Heart left ventricle (tissue), 16 donors: Measurements from ENCODE around the gene WDR18. TPM values are rescaled to one million over a fixed set of nuclear protein-coding genes. Genes with fewer than 3 reads are reported as not detected.

ENCODE experiments used
- ATAC-seq, 4 donors: fragments of 200-7000 bp; cut with Tn5 transposase; one replicate each; pipeline ENCODE4 v1.9.1; 2020 to 2022; ENCODE audit warnings: moderate library complexity in 4 of 4, mild to moderate bottlenecking in 3 of 4, moderate number of reproducible peaks in 1 of 4
- DNase-seq, 5 donors: peaks; one replicate each; pipeline ENCODE4 v3.0.0-alpha.2; 2020
- H3K27ac ChIP-seq, 12 donors: fragments of 200-600 bp; sonication (generic) in 4 of 12; one replicate each; pipeline versions ENCODE4 v1.5.0 to v1.8.0; 2016 to 2022; ENCODE audit warnings: mild to moderate bottlenecking in 2 of 12
- H3K27me3 ChIP-seq, 9 donors: fragments of 200-600 bp; sonication (generic) in 2 of 9; one replicate each; pipeline versions ENCODE4 v1.5.1 to v1.8.0; 2016 to 2022; ENCODE audit warnings: mild to moderate bottlenecking in 3 of 9
- H3K36me3 ChIP-seq, 9 donors: fragments of 200-600 bp; sonication (generic) in 2 of 9; one replicate each; pipeline versions ENCODE4 v1.5.0 to v1.8.0; 2018 to 2022; ENCODE audit warnings: mild to moderate bottlenecking in 2 of 9
- H3K4me1 ChIP-seq, 12 donors: fragments of 200-600 bp; sonication (generic) in 4 of 12; one replicate each; pipeline versions ENCODE4 v1.5.0 to v1.8.0; 2016 to 2022; ENCODE audit warnings: mild to moderate bottlenecking in 3 of 12
- H3K4me3 ChIP-seq, 12 donors: fragments of 200-600 bp; sonication (generic) in 4 of 12; one replicate each; pipeline versions ENCODE4 v1.5.0 to v1.8.0; 2017 to 2022; ENCODE audit warnings: mild to moderate bottlenecking in 9 of 12, moderate library complexity in 4 of 12
- H3K9me3 ChIP-seq, 12 donors: fragments of 200-600 bp; sonication (generic) in 4 of 12; one replicate each; pipeline versions ENCODE4 v1.5.0 to v1.8.0; 2016 to 2022; ENCODE audit warnings: mild to moderate bottlenecking in 1 of 12
- CTCF ChIP-seq, 12 donors: fragments of 200-600 bp; sonication (generic) in 4 of 12; IDR thresholded peaks; one replicate each; pipeline versions ENCODE4 v1.5.0 to v1.8.0; 2018 to 2022; ENCODE audit warnings: antibody characterized with exemption in 12 of 12, mild to moderate bottlenecking in 5 of 12
- POLR2A ChIP-seq, 2 donors: fragments of 450-650 bp; IDR thresholded peaks; one replicate each; pipeline ENCODE4 v1.6.1; 2017; ENCODE audit warnings: antibody characterized with exemption in 2 of 2, mild to moderate bottlenecking in 2 of 2, moderate library complexity in 2 of 2
- WGBS, 4 donors: extraction: QIAGEN DNeasy Blood & Tissue Kit in 2 of 4; methylation state at CpG; one replicate each; pipeline versions ENCODE4 v1.1.5 to v1.1.7; 2013 to 2018; 5-methylcytosine and 5-hydroxymethylcytosine counted together
- intact Hi-C, 10 donors: fragments of 100-400 bp; cut with DNase I; formaldehyde crosslinking; loops; one replicate each; pipeline versions ENCODE4 v1.11.1 to v1.14.2; 2022
- polyA plus RNA-seq, 2 donors: library from polyadenylated mRNA; stranded (reverse); fragments of 200-250 nt; gene quantifications; one replicate each; pipeline ENCODE4 v1.2.3, GENCODE V29; 2013
- total RNA-seq, 9 donors: library from RNA; depleted of rRNA in 2 of 9; stranded (reverse); fragments of >200 nt in 2 of 9; fragmentation: NEBNext Ultra II Directional in 3 of 9; extraction: Animal tissue kit (Norgen Biotek cat#: 25700) in 3 of 9; gene quantifications; one replicate each; pipeline versions ENCODE4 v1.1.0 to v1.2.4, GENCODE V29; 2016 to 2023
- donor health status: ischemic (EF 13 %, LVEDD 7.1; RV severe dilation, severe dysfunction).
- donor health status: healthy with polysubstance abuse.
- donor health status: DM: no; HTN: yes; CAD: no.
- donor health status: DM: no; HTN: no; CAD: no.
- donor health status: ischemic (EF 25% LVEDD 6.9; RV normal size, moderate dysfunction).
- donor health status: ischemic (EF 25% LVEDD 5.7; RV mildly dilated, moderate dysfunction).
- donor health status: healthy.
- donor health status: DM: yes; HTN: yes; CAD: no.
- donor health status: ischemic (EF 35%, LVEDD 5.7; RV mildly dilated, moderate dysfunction).
- donor health status: nonischemic (EF 11% LVEDD 7.7; RV severe dilation, severe dysfunction).
- donor health status: DM: yes; HTN: yes; CAD: no.
- donor health status: PGD.
- donor health status: ischemic (EF 29% LVEDD 5.4; RV normal size, mild dysfunction).
- donor health status: nonischemic (EF 23%, LVEDD 6.1; RV moderate dilation, normal function).

WDR18 gene
- total and polyA plus RNA-seq, 11 donors, result 15.6 to 36.3 (median 19.4) TPM

GRCh38 chr19:940591-941291, 43.4 kb upstream of the WDR18 start:
- peaks cover 0 to 10% (median 0%) of the 10 kb centered on the region in 9 donors for H3K36me3 ChIP-seq
- H3K4me3 ChIP-seq, result peak overlapping the region in 11 of 12 donors; percentile 22 to 55 (median 42)
- TF ChIP-seq CTCF (IDR thresholded peaks at IDR 0.05) (peak in 1 of 12 donors; percentile 14), POLR2A (IDR thresholded peaks at IDR 0.05) (no peak)
- no peaks in the 10 kb centered on the region for H3K27me3 ChIP-seq
- H3K9me3 ChIP-seq, result peaks cover 0 to 4% (median 0%) of the 10 kb centered on the region in 12 donors
- H3K27ac ChIP-seq, result peak overlapping the region in 11 of 12 donors; percentile 67 to 89 (median 82)
- DNase-seq, result peak; percentile 66 to 84 (median 69)
- H3K4me1 ChIP-seq, result peaks cover 0 to 23% (median 4%) of the 10 kb centered on the region in 12 donors
- intact Hi-C loops, result no loop called here
- peak in 3 of 4 donors; percentile 81 to 87 (median 85) for ATAC-seq
- WGBS, 4 donors, result 36 to 78% (median 52%) methylated on average over 4 to 64 of the region's 64 CpGs

- Histone ChIP-seq H3K9me3 (peaks cover 0 to 4% (median 0%) of the 10 kb centered on the region in 12 donors), H3K27me3 (no peaks in the 10 kb centered on the region), H3K36me3 (peaks cover 0 to 10% (median 0%) of the 10 kb centered on the region in 9 donors), H3K4me3 (peak overlapping the region in 11 of 12 donors; percentile 22 to 55 (median 42)), H3K27ac (peak overlapping the region in 8 of 12 donors; percentile 67 to 89 (median 84)), H3K4me1 (peaks cover 0 to 22% (median 4%) of the 10 kb centered on the region in 12 donors)
- intact Hi-C loops, result no loop called here
- WGBS, 4 donors, result 77 to 84% (median 79%) methylated on average over 31 to 45 of the region's 45 CpGs
- TF ChIP-seq POLR2A (IDR thresholded peaks at IDR 0.05) (no peak), CTCF (IDR thresholded peaks at IDR 0.05) (no peak)
- DNase-seq, result no peak
- ATAC-seq, result no peak
Measured at GRCh38 chr19:941292-942132, 42.6 kb upstream of the WDR18 start.

GRCh38 chr19:942133-942645, 42.0 kb upstream of the WDR18 start:
- H3K27ac ChIP-seq, result no peak overlapping the region
- H3K9me3 ChIP-seq, result peaks cover 0 to 4% (median 0%) of the 10 kb centered on the region in 12 donors
- WGBS, 4 donors, result 89 to 92% (median 91%) methylated on average over 2 to 32 of the region's 32 CpGs
- H3K27me3 ChIP-seq, result no peaks in the 10 kb centered on the region
- TF ChIP-seq POLR2A (IDR thresholded peaks at IDR 0.05) (no peak), CTCF (IDR thresholded peaks at IDR 0.05) (no peak)
- intact Hi-C loops, result no loop called here
- DNase-seq (no peak), ATAC-seq (no peak)
- H3K36me3 ChIP-seq, result peaks cover 0 to 10% (median 0%) of the 10 kb centered on the region in 9 donors
- H3K4me3 ChIP-seq, result no peak overlapping the region
- peaks cover 0 to 25% (median 4%) of the 10 kb centered on the region in 12 donors for H3K4me1 ChIP-seq
